GM19099 (cell line): Measurements from ENCODE around the gene RIBC1.

ENCODE experiments used
- POLR2A ChIP-seq: IDR thresholded peaks from 3 replicates; pipeline ENCODE4 v1.6.1; 2011; ENCODE audit warnings: low read depth; ENCODE audit not compliant: insufficient read length; ENCODE audit errors: extremely low read depth

The RIBC1 gene

GRCh38 chrX:53422861-53423306, at the start of gene RIBC1:
RIBC1 (plus strand) TSS chrX:53422873; CDS start chrX:53426277, 3,404 bp downstream.
- no peak for TF ChIP-seq POLR2A

GRCh38 chrX:53373307-53373706, 49.4 kb upstream of the RIBC1 start:
- TF ChIP-seq POLR2A, result no peak

GRCh38 chrX:53374222-53374820, 48.4 kb upstream of the RIBC1 start:
- no peak for TF ChIP-seq POLR2A

GRCh38 chrX:53374923-53375322, 47.8 kb upstream of the RIBC1 start:
- no peak for TF ChIP-seq POLR2A

GRCh38 chrX:53376888-53377287, 45.8 kb upstream of the RIBC1 start:
- no peak for TF ChIP-seq POLR2A

GRCh38 chrX:53377464-53377863, 45.2 kb upstream of the RIBC1 start:
- no peak for TF ChIP-seq POLR2A

- TF ChIP-seq POLR2A, result no peak
Measured at GRCh38 chrX:53379008-53379710, 43.5 kb upstream of the RIBC1 start.

- no peak for TF ChIP-seq POLR2A
Measured at GRCh38 chrX:53379747-53380146, 42.9 kb upstream of the RIBC1 start.

GRCh38 chrX:53383376-53384076, 39.1 kb upstream of the RIBC1 start:
- TF ChIP-seq POLR2A, result no peak

GRCh38 chrX:53395605-53396298, 26.9 kb upstream of the RIBC1 start:
- TF ChIP-seq POLR2A, result no peak

GRCh38 chrX:53398216-53398615, 24.5 kb upstream of the RIBC1 start:
- TF ChIP-seq POLR2A, result no peak

GRCh38 chrX:53403535-53403934, 19.1 kb upstream of the RIBC1 start:
- no peak for TF ChIP-seq POLR2A

- TF ChIP-seq POLR2A, result no peak
Measured at GRCh38 chrX:53412446-53412845, 10.2 kb upstream of the RIBC1 start.

GRCh38 chrX:53421125-53421524, 1.5 kb upstream of the RIBC1 start:
- no peak for TF ChIP-seq POLR2A

- TF ChIP-seq POLR2A, result no peak
Measured at GRCh38 chrX:53421772-53422085, 944 bp upstream of the RIBC1 start.
